Fibroblast of lung (primary cell): ENCODE measurements around the gene RNF145. TPM values are rescaled to one million over a fixed set of nuclear protein-coding genes. Genes with fewer than 3 reads are reported as not detected.
A peak's percentile ranks its signal among the peaks of the same experiment; 100 is the strongest.

Experiments used
- DNase-seq, 2 donors: peaks; one replicate each; pipeline versions ENCODE4 v3.0.0 to v3.0.0-alpha.2; 2010; ENCODE audit warnings: low read depth in 2 of 2
- H2AFZ ChIP-seq: 2 replicates; pipeline ENCODE4 v1.5.1; 2012; ENCODE audit warnings: low read length, control low read depth, inconsistent platforms
- H3K27ac ChIP-seq: 2 replicates; pipeline ENCODE4 v1.5.1; 2011; ENCODE audit warnings: low read length, control low read depth; ENCODE audit not compliant: insufficient read depth
- H3K27me3 ChIP-seq: 2 replicates; pipeline ENCODE4 v1.5.1; 2011; ENCODE audit warnings: mild to moderate bottlenecking, low read length; ENCODE audit not compliant: control insufficient read depth, insufficient read depth
- H3K36me3 ChIP-seq: 2 replicates; pipeline ENCODE4 v1.5.1; 2011; ENCODE audit warnings: low read length; ENCODE audit not compliant: control insufficient read depth, insufficient read depth
- H3K4me1 ChIP-seq: 2 replicates; pipeline ENCODE4 v1.5.1; 2011; ENCODE audit warnings: low read length; ENCODE audit not compliant: control insufficient read depth, insufficient read depth; ENCODE audit errors: extremely low read depth
- H3K4me2 ChIP-seq: 2 replicates; pipeline ENCODE4 v1.5.1; 2011; ENCODE audit warnings: low read length, control low read depth; ENCODE audit not compliant: insufficient read depth; ENCODE audit errors: extremely low read depth
- H3K4me3 ChIP-seq, 4 experiments: fragments of 200-600 bp in 1 of 4; sonication (generic) in 1 of 4; replicated peaks in 1 of 4; 2 replicates each; pipeline ENCODE4 v1.5.1; 2011 to 2016; ENCODE audit warnings: low read length in 4 of 4, low read depth in 3 of 4, mild to moderate bottlenecking in 3 of 4, control low read depth in 2 of 4, inconsistent platforms in 1 of 4, mixed read lengths in 1 of 4; ENCODE audit not compliant: insufficient read depth in 1 of 4; ENCODE audit errors: control extremely low read depth in 1 of 4
- H3K79me2 ChIP-seq: 2 replicates; pipeline ENCODE4 v1.5.1; 2012; ENCODE audit warnings: mild to moderate bottlenecking, low read length, inconsistent platforms; ENCODE audit not compliant: control insufficient read depth, insufficient read depth
- H3K9ac ChIP-seq: 2 replicates; pipeline ENCODE4 v1.5.1; 2011; ENCODE audit warnings: mild to moderate bottlenecking, low read length, control low read depth; ENCODE audit not compliant: insufficient read depth
- H3K9me3 ChIP-seq: 2 replicates; pipeline ENCODE4 v1.5.1; 2012; ENCODE audit warnings: low read depth, low read length; ENCODE audit not compliant: control insufficient read depth, insufficient read depth
- H4K20me1 ChIP-seq: 2 replicates; pipeline ENCODE4 v1.5.1; 2011; ENCODE audit warnings: low read length; ENCODE audit not compliant: control insufficient read depth, insufficient read depth; ENCODE audit errors: extremely low read depth
- EZH2 ChIP-seq: IDR thresholded peaks from 2 replicates; pipeline ENCODE4 v1.5.1; 2012; ENCODE audit warnings: low read length, control low read depth, mild to moderate bottlenecking; ENCODE audit errors: missing control alignments
- polyA plus RNA-seq, 2 donors: library from polyadenylated mRNA; depleted of rRNA in 1 of 2; stranded (reverse) in 1 of 2; unstranded in 1 of 2; fragments of >200 nt; gene quantifications; 2 replicates each; pipeline ENCODE4 v1.2.1, GENCODE V29; 2011 to 2012; ENCODE audit warnings: missing spikeins in 1 of 2
- total RNA-seq: library from RNA; depleted of rRNA; stranded (reverse); fragments of >200 nt; gene quantifications from 2 replicates; pipeline ENCODE4 v1.2.1, GENCODE V29; 2014
- TF ChIP-seq, protein P1 (sequence below), 2 donors: IDR thresholded peaks in 1 of 2; conservative IDR thresholded peaks in 1 of 2; 1 replicate in 1 of 2; 2 replicates in 1 of 2; pipeline ENCODE4 v1.5.1; 2011 to 2012; ENCODE audit warnings: low read length in 2 of 2, control low read depth in 1 of 2, inconsistent platforms in 1 of 2, low read depth in 1 of 2, mild to moderate bottlenecking in 1 of 2

The RNF145 gene
- total and polyA plus RNA-seq, 2 donors (not counting 1 experiment from before 2014, with no cell fraction given): 54.2 to 75.0 TPM

DNA sequence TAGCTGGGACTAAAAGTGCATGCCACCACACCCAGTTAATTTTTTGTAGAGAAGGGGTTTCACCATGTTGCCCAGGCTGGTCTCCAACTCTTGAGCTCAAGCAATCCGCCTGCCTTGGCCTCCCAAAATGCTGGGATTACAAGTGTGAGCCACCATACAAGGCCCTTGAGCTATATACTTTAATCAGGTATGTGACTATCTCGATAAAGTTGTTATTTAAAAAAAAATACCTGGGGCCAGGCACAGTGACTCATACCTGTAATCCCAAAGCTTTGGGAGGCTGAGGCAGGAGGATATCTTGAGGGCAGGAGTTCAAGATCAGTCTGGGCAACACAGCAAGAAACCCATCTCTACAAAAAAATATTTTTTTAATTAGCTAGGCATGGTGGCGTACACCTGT is 19.2 kb downstream of the RNF145 start:
- DNase-seq: no peak
- no peak overlapping the region for H3K9ac ChIP-seq
- TF ChIP-seq, protein P1, sequence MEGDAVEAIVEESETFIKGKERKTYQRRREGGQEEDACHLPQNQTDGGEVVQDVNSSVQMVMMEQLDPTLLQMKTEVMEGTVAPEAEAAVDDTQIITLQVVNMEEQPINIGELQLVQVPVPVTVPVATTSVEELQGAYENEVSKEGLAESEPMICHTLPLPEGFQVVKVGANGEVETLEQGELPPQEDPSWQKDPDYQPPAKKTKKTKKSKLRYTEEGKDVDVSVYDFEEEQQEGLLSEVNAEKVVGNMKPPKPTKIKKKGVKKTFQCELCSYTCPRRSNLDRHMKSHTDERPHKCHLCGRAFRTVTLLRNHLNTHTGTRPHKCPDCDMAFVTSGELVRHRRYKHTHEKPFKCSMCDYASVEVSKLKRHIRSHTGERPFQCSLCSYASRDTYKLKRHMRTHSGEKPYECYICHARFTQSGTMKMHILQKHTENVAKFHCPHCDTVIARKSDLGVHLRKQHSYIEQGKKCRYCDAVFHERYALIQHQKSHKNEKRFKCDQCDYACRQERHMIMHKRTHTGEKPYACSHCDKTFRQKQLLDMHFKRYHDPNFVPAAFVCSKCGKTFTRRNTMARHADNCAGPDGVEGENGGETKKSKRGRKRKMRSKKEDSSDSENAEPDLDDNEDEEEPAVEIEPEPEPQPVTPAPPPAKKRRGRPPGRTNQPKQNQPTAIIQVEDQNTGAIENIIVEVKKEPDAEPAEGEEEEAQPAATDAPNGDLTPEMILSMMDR (conservative IDR thresholded peaks at IDR 0.05 in 1 of 2, IDR thresholded peaks at IDR 0.05 in 1 of 2; ENCODE audit: low read depth in 1 of 2, low read length in 2 of 2): no peak
- TF ChIP-seq EZH2: no peak
- H3K9me3 ChIP-seq: no peaks in the 10 kb centered on the region
- no peak overlapping the region for H3K4me3 ChIP-seq
- H2AFZ ChIP-seq: no peak overlapping the region
- peaks cover 4% of the 10 kb centered on the region for H3K36me3 ChIP-seq
- no peaks in the 10 kb centered on the region for H4K20me1 ChIP-seq
- H3K4me1 ChIP-seq: peaks cover 13% of the 10 kb centered on the region
- no peak overlapping the region for H3K4me2 ChIP-seq
- H3K27ac ChIP-seq: no peak overlapping the region
- H3K79me2 ChIP-seq: peaks cover 24% of the 10 kb centered on the region
- H3K27me3 ChIP-seq: no peaks in the 10 kb centered on the region

DNA sequence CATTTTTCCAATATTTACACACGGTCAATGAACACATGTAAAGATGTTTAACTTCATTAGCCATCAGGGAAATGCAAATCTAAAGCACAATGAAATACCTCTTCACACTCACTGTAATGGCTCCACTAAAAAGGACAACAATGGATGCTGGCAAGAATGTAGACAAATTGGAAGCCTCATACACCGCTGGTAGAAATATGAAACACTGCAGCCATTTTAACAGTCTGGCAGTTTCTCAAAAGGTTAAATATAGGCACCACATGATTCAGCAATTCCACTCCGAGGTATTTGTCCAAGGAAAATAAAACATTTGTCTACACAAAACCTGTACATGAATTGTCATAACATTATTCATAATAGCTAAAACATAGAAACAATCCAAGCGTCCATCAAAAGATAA is 20.0 kb downstream of the RNF145 start:
- peak overlapping the region; percentile 28 for H3K4me2 ChIP-seq
- H3K79me2 ChIP-seq: peaks cover 22% of the 10 kb centered on the region
- peak in 1 of 2 donors; percentile 43 for DNase-seq
- no peaks in the 10 kb centered on the region for H4K20me1 ChIP-seq
- H2AFZ ChIP-seq: no peak overlapping the region
- H3K36me3 ChIP-seq: peaks cover 3% of the 10 kb centered on the region
- peaks cover 18% of the 10 kb centered on the region for H3K4me1 ChIP-seq
- TF ChIP-seq, protein P1 (conservative IDR thresholded peaks at IDR 0.05 in 1 of 2, IDR thresholded peaks at IDR 0.05 in 1 of 2; ENCODE audit: low read depth in 1 of 2, low read length in 2 of 2): no peak
- TF ChIP-seq EZH2: no peak
- H3K9ac ChIP-seq: no peak overlapping the region
- no peak overlapping the region for H3K4me3 ChIP-seq
- H3K27me3 ChIP-seq: no peaks in the 10 kb centered on the region
- no peaks in the 10 kb centered on the region for H3K9me3 ChIP-seq
- H3K27ac ChIP-seq: no peak overlapping the region

DNA sequence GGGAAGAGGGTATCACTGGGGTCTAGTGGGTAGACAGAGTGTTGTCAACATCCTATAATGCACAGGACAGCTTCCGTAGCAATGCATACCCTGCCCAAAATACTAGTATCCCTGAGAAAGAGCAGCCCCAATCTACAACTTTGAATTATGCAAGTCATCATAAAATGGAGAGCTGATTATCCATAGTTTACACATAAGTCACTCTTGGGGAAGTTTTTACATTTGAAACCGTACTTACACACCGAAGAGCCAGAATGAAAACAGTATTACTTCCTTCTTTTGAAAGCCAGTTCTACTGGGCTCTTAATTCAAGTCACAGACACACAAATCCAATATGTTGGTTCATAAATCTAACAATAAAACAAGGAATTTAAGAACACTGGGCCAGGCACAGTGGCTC is 21.6 kb downstream of the RNF145 start:
- H3K27ac ChIP-seq: no peak overlapping the region
- peaks cover 22% of the 10 kb centered on the region for H3K79me2 ChIP-seq
- H3K9me3 ChIP-seq: no peaks in the 10 kb centered on the region
- peaks cover 28% of the 10 kb centered on the region for H3K4me1 ChIP-seq
- no peaks in the 10 kb centered on the region for H3K27me3 ChIP-seq
- H3K36me3 ChIP-seq: peaks cover 2% of the 10 kb centered on the region
- DNase-seq: no peak
- H3K4me3 ChIP-seq: no peak overlapping the region
- TF ChIP-seq EZH2: no peak
- TF ChIP-seq, protein P1 (conservative IDR thresholded peaks at IDR 0.05 in 1 of 2, IDR thresholded peaks at IDR 0.05 in 1 of 2; ENCODE audit: low read depth in 1 of 2, low read length in 2 of 2): no peak
- no peak overlapping the region for H2AFZ ChIP-seq
- H3K9ac ChIP-seq: no peak overlapping the region
- no peak overlapping the region for H3K4me2 ChIP-seq
- no peaks in the 10 kb centered on the region for H4K20me1 ChIP-seq
